MM.1S (cell line): ENCODE data around the gene TRPV5.

ENCODE experiments used
- DNase-seq: peaks from one replicate; pipeline ENCODE4 v3.0.0-alpha.2; 2015
- H2AFZ ChIP-seq: fragments of 300-600 bp; sonication (generic); 2 replicates; pipeline ENCODE4 v1.6.0; 2016; ENCODE audit warnings: antibody characterized with exemption, low read length
- H3F3A ChIP-seq: fragments of 300-600 bp; sonication (generic); 2 replicates; pipeline ENCODE4 v1.6.1; 2016; ENCODE audit warnings: mild to moderate bottlenecking, antibody characterized with exemption, low read length, moderate library complexity, mixed read lengths; ENCODE audit not compliant: insufficient read depth
- H3K27ac ChIP-seq: fragments of 300-600 bp; sonication (generic); 2 replicates; pipeline ENCODE4 v1.5.1; 2016; ENCODE audit warnings: mild to moderate bottlenecking, low read length
- H3K27me3 ChIP-seq: fragments of 300-600 bp; sonication (generic); replicated peaks from 2 replicates; pipeline ENCODE4 v1.6.0; 2016; ENCODE audit warnings: low read length; ENCODE audit not compliant: insufficient read depth
- H3K36me3 ChIP-seq: fragments of 300-600 bp; sonication (generic); replicated peaks from 2 replicates; pipeline ENCODE4 v1.6.1; 2016; ENCODE audit warnings: mild to moderate bottlenecking, low read length, mixed read lengths; ENCODE audit not compliant: insufficient read depth
- H3K4me1 ChIP-seq: fragments of 300-600 bp; sonication (generic); 2 replicates; pipeline ENCODE4 v1.6.1; 2016; ENCODE audit warnings: low read length, mixed read lengths
- H3K4me2 ChIP-seq: fragments of 300-600 bp; sonication (generic); 2 replicates; pipeline ENCODE4 v1.6.0; 2016; ENCODE audit warnings: low read depth, low read length
- H3K4me3 ChIP-seq: fragments of 300-600 bp; sonication (generic); 2 replicates; pipeline ENCODE4 v1.5.1; 2016; ENCODE audit warnings: low read length, mixed read lengths
- H3K79me2 ChIP-seq: fragments of 300-600 bp; sonication (generic); 2 replicates; pipeline ENCODE4 v1.6.1; 2016; ENCODE audit warnings: mixed run types, low read length, mixed read lengths
- H3K9ac ChIP-seq: fragments of 300-600 bp; sonication (generic); 2 replicates; pipeline ENCODE4 v1.6.1; 2016; ENCODE audit warnings: low read length, mixed read lengths
- H3K9me2 ChIP-seq: fragments of 300-600 bp; sonication (generic); replicated peaks from 2 replicates; pipeline ENCODE4 v1.6.1; 2016; ENCODE audit warnings: mild to moderate bottlenecking, low read length, mixed read lengths; ENCODE audit not compliant: insufficient read depth
- H3K9me3 ChIP-seq: fragments of 300-600 bp; sonication (generic); replicated peaks from 2 replicates; pipeline ENCODE4 v1.6.1; 2016; ENCODE audit warnings: mild to moderate bottlenecking, low read length, mixed read lengths; ENCODE audit not compliant: insufficient read depth
- H4K20me1 ChIP-seq: fragments of 300-600 bp; sonication (generic); 2 replicates; pipeline ENCODE4 v1.6.1; 2016; ENCODE audit warnings: mild to moderate bottlenecking, low read length, moderate library complexity, mixed read lengths; ENCODE audit not compliant: insufficient read depth
- CTCF ChIP-seq: fragments of 300-600 bp; sonication (generic); IDR thresholded peaks from 2 replicates; pipeline ENCODE4 v1.5.1; 2016; ENCODE audit warnings: antibody characterized with exemption, low read length, mixed read lengths
- EZH2 ChIP-seq: fragments of 300-600 bp; sonication (generic); optimal IDR thresholded peaks from 2 replicates; pipeline ENCODE3; 2017; ENCODE audit warnings: low read depth, mild to moderate bottlenecking, antibody characterized with exemption, low read length, mixed read lengths
- EZH2phosphoT487 ChIP-seq: fragments of 300-600 bp; sonication (generic); IDR thresholded peaks from 2 replicates; pipeline ENCODE4 v1.6.1; 2018; ENCODE audit warnings: antibody characterized with exemption, low read length

The TRPV5 gene

GRCh38 chr7:142894112-142894984 is 39.2 kb downstream of the TRPV5 start:
- H3K79me2 ChIP-seq: no peaks in the 10 kb centered on the region
- H3K4me2 ChIP-seq: no peak overlapping the region
- no peak overlapping the region for H3K9ac ChIP-seq
- no peaks in the 10 kb centered on the region for H3K9me2 ChIP-seq
- H3K27ac ChIP-seq: no peak overlapping the region
- TF ChIP-seq EZH2phosphoT487 (no peak), EZH2 (no peak), CTCF (no peak)
- H3K4me1 ChIP-seq: no peaks in the 10 kb centered on the region
- H3F3A ChIP-seq: no peaks in the 10 kb centered on the region
- no peak overlapping the region for H2AFZ ChIP-seq
- no peak for DNase-seq
- H3K36me3 ChIP-seq: no peaks in the 10 kb centered on the region
- H3K4me3 ChIP-seq: no peak overlapping the region
- H3K9me3 ChIP-seq: no peaks in the 10 kb centered on the region
- no peaks in the 10 kb centered on the region for H3K27me3 ChIP-seq
- H4K20me1 ChIP-seq: no peaks in the 10 kb centered on the region

GRCh38 chr7:142892951-142893350 is 40.6 kb downstream of the TRPV5 start:
- Histone ChIP-seq H3K36me3 (no peaks in the 10 kb centered on the region), H3K27ac (no peak overlapping the region)

GRCh38 chr7:142891490-142892082 is 42.0 kb downstream of the TRPV5 start:
- no peaks in the 10 kb centered on the region for H3K27me3 ChIP-seq
- H3K4me1 ChIP-seq: no peaks in the 10 kb centered on the region
- TF ChIP-seq EZH2phosphoT487 (no peak), EZH2 (no peak), CTCF (no peak)
- no peak overlapping the region for H2AFZ ChIP-seq
- H3K4me2 ChIP-seq: no peak overlapping the region
- DNase-seq: no peak
- no peaks in the 10 kb centered on the region for H3K36me3 ChIP-seq
- no peaks in the 10 kb centered on the region for H3F3A ChIP-seq
- no peaks in the 10 kb centered on the region for H3K9me3 ChIP-seq
- no peaks in the 10 kb centered on the region for H3K79me2 ChIP-seq
- no peaks in the 10 kb centered on the region for H3K9me2 ChIP-seq
- no peak overlapping the region for H3K27ac ChIP-seq
- H3K9ac ChIP-seq: no peak overlapping the region
- no peaks in the 10 kb centered on the region for H4K20me1 ChIP-seq
- no peak overlapping the region for H3K4me3 ChIP-seq

More at GRCh38 chr7:142892951-142893350, 40.6 kb downstream of the TRPV5 start:
- Histone ChIP-seq H3K4me1 (no peaks in the 10 kb centered on the region), H2AFZ (no peak overlapping the region), H3K27me3 (no peaks in the 10 kb centered on the region), H3K79me2 (no peaks in the 10 kb centered on the region), H3K4me2 (no peak overlapping the region), H3K9me3 (no peaks in the 10 kb centered on the region), H3K9me2 (no peaks in the 10 kb centered on the region), H3F3A (no peaks in the 10 kb centered on the region), H3K4me3 (no peak overlapping the region), H3K9ac (no peak overlapping the region), H4K20me1 (no peaks in the 10 kb centered on the region)
- no peak for TF ChIP-seq CTCF
- TF ChIP-seq EZH2phosphoT487: no peak
- TF ChIP-seq EZH2: no peak
- no peak for DNase-seq
